HEK293 (cell line): ENCODE measurements around the gene DMRTA2.

Experiments used
- CTCF ChIA-PET: fragments of 350-600 bp; formaldehyde crosslinking; extraction: SDS; loops from one replicate; lab custom pipeline; 2021; ENCODE audit warnings: antibody characterized with exemption; lab: Yijun Ruan, JAX
- POLR2A ChIA-PET: fragments of 300-600 bp; formaldehyde crosslinking; extraction: SDS; loops from one replicate; lab custom pipeline; 2020; ENCODE audit warnings: antibody characterized with exemption, inconsistent platforms; lab: Yijun Ruan, JAX
- H3K27ac ChIP-seq: fragments of 200-500 bp; sonication (Bioruptor generic); 2 replicates; pipeline ENCODE4 v1.5.1; 2014; ENCODE audit warnings: low read depth, low read length, control low read depth, inconsistent platforms; ENCODE audit errors: extremely low read depth
- H3K36me3 ChIP-seq, 2 experiments: fragments of 200-500 bp in 1 of 2; sonication (Bioruptor generic) in 1 of 2; 1 replicate in 1 of 2; 2 replicates in 1 of 2; pipeline ENCODE4 v1.5.1; 2014 to 2017; ENCODE audit warnings: inconsistent platforms in 2 of 2, low read length in 2 of 2; ENCODE audit not compliant: control insufficient read depth in 2 of 2, insufficient read depth in 1 of 2
- H3K4me1 ChIP-seq: fragments of 200-500 bp; sonication (Bioruptor generic); 2 replicates; pipeline ENCODE4 v1.5.1; 2014; ENCODE audit warnings: mild to moderate bottlenecking, low read length, inconsistent platforms; ENCODE audit not compliant: control insufficient read depth, insufficient read depth
- H3K4me3 ChIP-seq: 2 replicates; pipeline ENCODE4 v1.5.1; 2011; ENCODE audit warnings: low read depth, mild to moderate bottlenecking, control low read depth, low read length, moderate library complexity
- H3K9me3 ChIP-seq: fragments of 200-500 bp; sonication (Bioruptor generic); 2 replicates; pipeline ENCODE4 v1.5.1; 2014; ENCODE audit warnings: low read depth, low read length, inconsistent platforms; ENCODE audit not compliant: control insufficient read depth, insufficient read depth
- GLIS2 ChIP-seq: fragments of 450-650 bp; formaldehyde crosslinking; IDR thresholded peaks from 2 replicates; pipeline ENCODE4 v1.5.1; 2016; ENCODE audit warnings: missing biosample characterization, missing genetic modification characterization
- HOXC10 ChIP-seq: sonication (generic); formaldehyde crosslinking; IDR thresholded peaks from 2 replicates; pipeline ENCODE4 v1.8.1; 2023; ENCODE audit warnings: mild to moderate bottlenecking, missing genetic modification reagents
- IKZF3 ChIP-seq: fragments of 450-650 bp; IDR thresholded peaks from 2 replicates; pipeline ENCODE4 v1.5.0; 2018; ENCODE audit warnings: missing biosample characterization, mild to moderate bottlenecking, missing genetic modification characterization, moderate library complexity
- KLF16 ChIP-seq: fragments of 450-650 bp; formaldehyde crosslinking; IDR thresholded peaks from 2 replicates; pipeline ENCODE4 v1.5.1; 2017; ENCODE audit warnings: missing biosample characterization, missing genetic modification characterization
- KLF17 ChIP-seq: fragments of 450-650 bp; formaldehyde crosslinking; IDR thresholded peaks from 2 replicates; pipeline ENCODE4 v1.5.1; 2016; ENCODE audit warnings: missing biosample characterization, missing genetic modification characterization
- KLF8 ChIP-seq: fragments of 450-650 bp; formaldehyde crosslinking; IDR thresholded peaks from 2 replicates; pipeline ENCODE4 v1.5.1; 2016; ENCODE audit warnings: missing biosample characterization, missing genetic modification characterization
- KLF9 ChIP-seq: fragments of 450-650 bp; formaldehyde crosslinking; IDR thresholded peaks from 2 replicates; pipeline ENCODE4 v1.5.1; 2016; ENCODE audit warnings: missing biosample characterization, missing genetic modification characterization, low read depth
- TRIM28 ChIP-seq: IDR thresholded peaks from 2 replicates; pipeline ENCODE4 v1.6.1; 2011; ENCODE audit warnings: low read length, control low read depth, borderline replicate concordance
- YY2 ChIP-seq: fragments of 450-650 bp; formaldehyde crosslinking; IDR thresholded peaks from 2 replicates; pipeline ENCODE4 v1.5.1; 2016; ENCODE audit warnings: missing biosample characterization, missing genetic modification characterization
- ZBTB8A ChIP-seq: fragments of 450-650 bp; formaldehyde crosslinking; IDR thresholded peaks from 2 replicates; pipeline ENCODE4 v1.5.1; 2016; ENCODE audit warnings: missing biosample characterization, missing genetic modification characterization
- ZNF112 ChIP-seq: fragments of 450-650 bp; formaldehyde crosslinking; IDR thresholded peaks from 2 replicates; pipeline ENCODE4 v1.5.0; 2017; ENCODE audit warnings: missing biosample characterization, missing genetic modification characterization
- ZNF174 ChIP-seq: fragments of 450-650 bp; formaldehyde crosslinking; IDR thresholded peaks from 2 replicates; pipeline ENCODE4 v1.5.0; 2017; ENCODE audit warnings: missing biosample characterization, mild to moderate bottlenecking, missing genetic modification characterization
- ZNF19 ChIP-seq: fragments of 450-650 bp; formaldehyde crosslinking; IDR thresholded peaks from 2 replicates; pipeline ENCODE4; 2016; ENCODE audit warnings: missing biosample characterization, missing genetic modification characterization, low read depth
- ZNF2 ChIP-seq: fragments of 450-650 bp; formaldehyde crosslinking; IDR thresholded peaks from 2 replicates; pipeline ENCODE4 v1.5.1; 2016; ENCODE audit warnings: missing biosample characterization, missing genetic modification characterization
- ZNF221 ChIP-seq: fragments of 450-650 bp; formaldehyde crosslinking; IDR thresholded peaks from 2 replicates; pipeline ENCODE4 v1.5.1; 2017; ENCODE audit warnings: missing biosample characterization, missing genetic modification characterization, borderline replicate concordance
- ZNF239 ChIP-seq: fragments of 450-650 bp; formaldehyde crosslinking; IDR thresholded peaks from 2 replicates; pipeline ENCODE4 v1.5.1; 2016; ENCODE audit warnings: missing biosample characterization, missing genetic modification characterization
- ZNF248 ChIP-seq: fragments of 450-650 bp; formaldehyde crosslinking; IDR thresholded peaks from 2 replicates; pipeline ENCODE4 v1.5.1; 2017; ENCODE audit warnings: missing biosample characterization, missing genetic modification characterization
- ZNF423 ChIP-seq: fragments of 450-650 bp; formaldehyde crosslinking; IDR thresholded peaks from 2 replicates; pipeline ENCODE4 v1.5.1; 2016; ENCODE audit warnings: missing biosample characterization, missing genetic modification characterization
- ZNF426 ChIP-seq: fragments of 450-650 bp; formaldehyde crosslinking; IDR thresholded peaks from 2 replicates; pipeline ENCODE4 v1.5.1; 2017; ENCODE audit warnings: missing biosample characterization, missing genetic modification characterization, mild to moderate bottlenecking, inconsistent platforms, moderate library complexity
- ZNF48 ChIP-seq: fragments of 450-650 bp; formaldehyde crosslinking; IDR thresholded peaks from 2 replicates; pipeline ENCODE4 v1.5.1; 2016; ENCODE audit warnings: missing biosample characterization, missing genetic modification characterization
- ZNF488 ChIP-seq: fragments of 450-650 bp; formaldehyde crosslinking; IDR thresholded peaks from 2 replicates; pipeline ENCODE4 v1.5.1; 2016; ENCODE audit warnings: missing biosample characterization, missing genetic modification characterization
- ZNF501 ChIP-seq: fragments of 450-650 bp; formaldehyde crosslinking; IDR thresholded peaks from 2 replicates; pipeline ENCODE4 v1.5.1; 2016; ENCODE audit warnings: missing biosample characterization, missing genetic modification characterization
- ZNF561 ChIP-seq: fragments of 450-650 bp; IDR thresholded peaks from 2 replicates; pipeline ENCODE4 v1.5.1; 2018; ENCODE audit warnings: missing biosample characterization, missing genetic modification characterization, borderline replicate concordance
- ZNF660 ChIP-seq: fragments of 450-650 bp; IDR thresholded peaks from 2 replicates; pipeline ENCODE4 v1.5.1; 2018; ENCODE audit warnings: missing biosample characterization, mild to moderate bottlenecking, missing genetic modification characterization
- ZNF677 ChIP-seq: fragments of 450-650 bp; IDR thresholded peaks from 2 replicates; pipeline ENCODE4 v1.5.0; 2018; ENCODE audit warnings: missing biosample characterization, mild to moderate bottlenecking, missing genetic modification characterization, moderate library complexity
- ZNF830 ChIP-seq: fragments of 450-650 bp; IDR thresholded peaks from 2 replicates; pipeline ENCODE4 v1.5.0; 2018; ENCODE audit warnings: missing biosample characterization, missing genetic modification characterization, low read depth, mild to moderate bottlenecking, moderate library complexity
- ZSCAN5A ChIP-seq: fragments of 450-650 bp; formaldehyde crosslinking; IDR thresholded peaks from 2 replicates; pipeline ENCODE4 v1.5.1; 2016; ENCODE audit warnings: missing biosample characterization, missing genetic modification characterization
- TF ChIP-seq, protein P1 (sequence below): fragments of 450-650 bp; formaldehyde crosslinking; IDR thresholded peaks from 2 replicates; pipeline ENCODE4 v1.5.1; 2016; ENCODE audit warnings: missing biosample characterization, missing genetic modification characterization

The DMRTA2 gene

DNA sequence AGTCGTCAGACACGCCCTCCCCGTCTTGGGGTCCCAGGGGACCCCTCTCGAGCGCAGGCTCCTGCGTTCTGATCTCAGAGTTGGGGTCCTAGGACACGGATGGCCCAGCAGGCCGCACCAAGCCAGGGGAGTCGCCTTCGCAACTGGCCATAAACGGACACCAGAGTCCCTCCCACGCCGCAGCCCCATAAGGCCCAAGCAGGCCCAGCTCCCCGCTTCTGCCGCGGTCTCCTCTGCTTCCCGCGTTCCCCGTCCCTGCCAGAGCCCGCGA, 633 bp downstream of the DMRTA2 start:
- POLR2A ChIA-PET: no interaction called here
- H3K27ac ChIP-seq: peak overlapping the region; percentile 20; the same call in 1 of the 2 replicates
- CTCF ChIA-PET: interaction anchor here (1.4 kb wide), 1 partner anchor 90 kb away, joined by 3 read pairs; no protein-coding TSS in a partner anchor
- H3K4me1 ChIP-seq: no peaks in the 10 kb centered on the region
- H3K9me3 ChIP-seq: no peaks in the 10 kb centered on the region
- H3K36me3 ChIP-seq: peaks cover 0 to 35% of the 10 kb centered on the region in 2 experiments; a peak in 1 of 3 replicates
- TF ChIP-seq ZNF660 (tag by site-specific recombination) (no peak), ZNF221 (no peak), KLF8 (tag by site-specific recombination) (no peak), KLF17 (tag by site-specific recombination) (no peak), ZNF248 (tag by site-specific recombination) (no peak), ZNF239 (no peak), GLIS2 (tag by site-specific recombination) (no peak), ZNF19 (tag by site-specific recombination) (no peak), TRIM28 (no peak), ZSCAN5A (no peak), KLF16 (tag by site-specific recombination) (no peak), KLF9 (no peak)
- peak overlapping the region; percentile 53 for H3K4me3 ChIP-seq

DNA sequence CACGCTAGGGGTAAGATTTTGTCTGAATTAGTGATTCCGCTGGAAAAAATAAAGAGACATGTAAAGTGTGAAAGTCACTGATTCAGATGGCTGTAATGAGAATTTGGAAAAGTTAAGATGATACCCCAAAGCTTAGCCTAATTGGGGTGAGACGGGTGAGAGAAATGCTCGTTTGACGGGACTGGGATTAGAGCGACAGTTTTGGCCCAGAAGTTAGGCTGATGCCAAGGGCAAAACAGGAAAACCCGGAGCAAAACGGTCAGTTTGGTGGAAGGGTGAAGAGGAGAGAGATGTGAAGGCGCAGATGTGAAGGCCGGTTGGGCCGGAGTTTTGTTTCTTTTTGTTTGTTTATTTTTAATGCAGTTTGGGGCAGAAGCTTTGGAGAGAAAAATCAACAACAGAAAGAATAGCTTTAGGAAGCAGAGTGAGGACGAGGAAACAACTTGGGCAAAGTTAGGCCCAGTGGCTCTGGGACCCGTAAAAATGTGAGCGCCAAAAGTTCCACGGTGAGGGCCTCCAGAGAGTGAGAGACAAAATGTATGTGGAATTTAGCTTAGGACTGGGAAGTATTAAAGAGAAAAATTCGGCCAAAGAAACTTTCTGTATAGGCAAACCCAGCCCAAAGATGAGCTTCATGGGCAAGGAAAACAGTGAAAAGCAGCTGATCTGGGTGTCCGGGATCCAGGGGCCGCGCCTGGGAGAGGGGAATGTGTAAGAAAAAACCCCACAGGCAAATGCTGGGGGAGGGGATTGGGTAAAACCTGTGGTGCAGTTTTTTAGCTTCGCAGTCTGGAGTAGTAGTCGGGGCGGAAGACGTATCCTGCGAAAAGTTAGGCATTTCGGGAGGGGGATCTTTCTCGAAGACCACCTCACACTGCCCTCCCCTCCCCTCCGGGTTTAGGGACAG, 1.2 kb downstream of the DMRTA2 start:
- no peaks in the 10 kb centered on the region for H3K4me1 ChIP-seq
- H3K27ac ChIP-seq: no peak overlapping the region; the same call in 1 of the 2 replicates
- H3K9me3 ChIP-seq: no peaks in the 10 kb centered on the region
- peaks cover 0 to 35% of the 10 kb centered on the region in 2 experiments; a peak in 1 of 3 replicates for H3K36me3 ChIP-seq
- CTCF ChIA-PET: interaction anchor here (1.4 kb wide), 1 partner anchor 90 kb away, joined by 3 read pairs; no protein-coding TSS in a partner anchor
- H3K4me3 ChIP-seq: no peak overlapping the region; the same call in 1 of the 2 replicates
- POLR2A ChIA-PET: no interaction called here
- TF ChIP-seq ZNF501 (tag by site-specific recombination) (no peak), HOXC10 (CRISPR knock-in tag) (no peak), ZNF488 (no peak), ZNF677 (no peak), ZSCAN5A (no peak), ZNF174 (tag by site-specific recombination) (no peak), ZBTB8A (no peak), ZNF2 (tag by site-specific recombination) (no peak), ZNF426 (no peak), ZNF561 (tag by site-specific recombination) (no peak), ZNF48 (tag by site-specific recombination) (no peak), ZNF423 (tag by site-specific recombination) (no peak), ZNF112 (tag by site-specific recombination) (no peak), ZNF830 (tag by site-specific recombination) (no peak), IKZF3 (tag by site-specific recombination) (no peak), YY2 (tag by site-specific recombination) (no peak), ZNF660 (tag by site-specific recombination) (no peak)
- TF ChIP-seq, protein P1, sequence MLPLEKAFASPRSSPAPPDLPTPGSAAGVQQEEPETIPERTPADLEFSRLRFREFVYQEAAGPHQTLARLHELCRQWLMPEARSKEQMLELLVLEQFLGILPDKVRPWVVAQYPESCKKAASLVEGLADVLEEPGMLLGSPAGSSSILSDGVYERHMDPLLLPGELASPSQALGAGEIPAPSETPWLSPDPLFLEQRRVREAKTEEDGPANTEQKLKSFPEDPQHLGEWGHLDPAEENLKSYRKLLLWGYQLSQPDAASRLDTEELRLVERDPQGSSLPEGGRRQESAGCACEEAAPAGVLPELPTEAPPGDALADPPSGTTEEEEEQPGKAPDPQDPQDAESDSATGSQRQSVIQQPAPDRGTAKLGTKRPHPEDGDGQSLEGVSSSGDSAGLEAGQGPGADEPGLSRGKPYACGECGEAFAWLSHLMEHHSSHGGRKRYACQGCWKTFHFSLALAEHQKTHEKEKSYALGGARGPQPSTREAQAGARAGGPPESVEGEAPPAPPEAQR (tag by site-specific recombination): no peak
